Spleen (tissue), 13 donors: ENCODE data around the gene GPT2. TPM values are rescaled to one million over a fixed set of nuclear protein-coding genes. Genes with fewer than 3 reads are reported as not detected.

Experiments
- DNase-seq: peaks from one replicate; pipeline ENCODE4 v3.0.0-alpha.2; 2020
- H3K27ac ChIP-seq, 8 donors: fragments of 200-600 bp; sonication (generic) in 7 of 8; 1 replicate in 4 of 8; 2 replicates in 4 of 8; pipeline versions ENCODE4 v1.5.0 to v1.8.0; 2016 to 2021; ENCODE audit warnings: inconsistent platforms in 4 of 8, mild to moderate bottlenecking in 4 of 8, moderate library complexity in 1 of 8
- H3K27me3 ChIP-seq, 7 donors: fragments of 200-600 bp; sonication (generic) in 6 of 7; replicated peaks in 1 of 7; 1 replicate in 4 of 7; 2 replicates in 3 of 7; pipeline versions ENCODE4 v1.5.0 to v1.8.0; 2016 to 2021; ENCODE audit warnings: inconsistent platforms in 3 of 7, mild to moderate bottlenecking in 1 of 7
- H3K36me3 ChIP-seq, 6 donors: fragments of 200-600 bp; sonication (generic) in 5 of 6; 1 replicate in 4 of 6; 2 replicates in 2 of 6; pipeline versions ENCODE4 v1.5.0 to v1.8.0; 2016 to 2021; ENCODE audit warnings: inconsistent platforms in 2 of 6
- H3K4me1 ChIP-seq, 6 donors: fragments of 200-600 bp; sonication (generic) in 5 of 6; 1 replicate in 3 of 6; 2 replicates in 3 of 6; pipeline versions ENCODE4 v1.5.0 to v1.8.0; 2016 to 2021; ENCODE audit warnings: inconsistent platforms in 3 of 6
- H3K4me3 ChIP-seq, 8 donors: fragments of 200-600 bp; sonication (generic) in 7 of 8; 1 replicate in 4 of 8; 2 replicates in 4 of 8; pipeline versions ENCODE4 v1.5.0 to v1.8.0; 2016 to 2021; ENCODE audit warnings: inconsistent platforms in 4 of 8, mild to moderate bottlenecking in 4 of 8, moderate library complexity in 2 of 8
- H3K9me3 ChIP-seq, 8 donors: fragments of 200-600 bp; sonication (generic) in 7 of 8; 1 replicate in 4 of 8; 2 replicates in 4 of 8; pipeline versions ENCODE4 v1.5.0 to v1.8.0; 2016 to 2021; ENCODE audit warnings: inconsistent platforms in 4 of 8
- CTCF ChIP-seq, 11 experiments: fragments of 200-600 bp in 7 of 11; fragments of 450-650 bp in 4 of 11; sonication (generic) in 4 of 11; IDR thresholded peaks in 8 of 11; conservative IDR thresholded peaks in 3 of 11; 1 replicate in 7 of 11; 2 replicates in 4 of 11; pipeline versions ENCODE4 v1.4.0 to v1.8.0; 2016 to 2021; ENCODE audit warnings: antibody characterized with exemption in 11 of 11, inconsistent platforms in 4 of 11, mild to moderate bottlenecking in 1 of 11
- POLR2A ChIP-seq, 3 donors: fragments of 450-650 bp; IDR thresholded peaks; one replicate each; pipeline ENCODE4 v1.5.1; 2017; ENCODE audit warnings: antibody characterized with exemption in 3 of 3, mild to moderate bottlenecking in 1 of 3
- POLR2AphosphoS5 ChIP-seq, 3 donors: sonication (generic); formaldehyde crosslinking; IDR thresholded peaks; one replicate each; pipeline ENCODE4 v1.5.1; 2017; ENCODE audit warnings: antibody characterized with exemption in 3 of 3
- WGBS, 5 donors: extraction: QIAGEN DNeasy Blood & Tissue Kit in 3 of 5; methylation state at CpG; one replicate each; pipeline versions ENCODE4 v1.1.5 to v1.1.7; 2013 to 2018; 5-methylcytosine and 5-hydroxymethylcytosine counted together
- intact Hi-C: fragments of 100-400 bp; cut with DNase I; formaldehyde crosslinking; loops from one replicate; pipeline ENCODE4 v1.15.0; 2023; ENCODE audit warnings: low total_unique reads
- long read RNA-seq, 2 donors: transcript quantifications; one replicate each; lab custom pipeline, GENCODE V29; 2026
- polyA plus RNA-seq, 3 donors: library from polyadenylated mRNA; stranded (reverse); fragments of 200-250 nt; gene quantifications; one replicate each; pipeline ENCODE4 v1.2.1, GENCODE V29; 2013
- total RNA-seq, 7 donors: library from RNA; depleted of rRNA in 3 of 7; stranded (reverse); fragments of >200 nt in 3 of 7; fragmentation: NEBNext Ultra II Directional in 4 of 7; extraction: Animal tissue kit (Norgen Biotek cat#: 25700) in 4 of 7; gene quantifications; one replicate each; pipeline versions ENCODE4 v1.1.0 to v1.2.1, GENCODE V29; 2016 to 2021
- donor health status: healthy with polysubstance abuse.
- donor health status: DM: no; HTN: no; CAD: no; lungs with moderate emphysema.
- donor health status: DM: no; HTN: no; CAD: no.
- donor health status: Bipolar disorder and iron deficiency.
- donor health status: healthy.
- donor health status: DM: no; HTN: no; CAD: no.
- donor health status: DM: yes; HTN: yes; CAD: no.

GPT2 gene, protein sequence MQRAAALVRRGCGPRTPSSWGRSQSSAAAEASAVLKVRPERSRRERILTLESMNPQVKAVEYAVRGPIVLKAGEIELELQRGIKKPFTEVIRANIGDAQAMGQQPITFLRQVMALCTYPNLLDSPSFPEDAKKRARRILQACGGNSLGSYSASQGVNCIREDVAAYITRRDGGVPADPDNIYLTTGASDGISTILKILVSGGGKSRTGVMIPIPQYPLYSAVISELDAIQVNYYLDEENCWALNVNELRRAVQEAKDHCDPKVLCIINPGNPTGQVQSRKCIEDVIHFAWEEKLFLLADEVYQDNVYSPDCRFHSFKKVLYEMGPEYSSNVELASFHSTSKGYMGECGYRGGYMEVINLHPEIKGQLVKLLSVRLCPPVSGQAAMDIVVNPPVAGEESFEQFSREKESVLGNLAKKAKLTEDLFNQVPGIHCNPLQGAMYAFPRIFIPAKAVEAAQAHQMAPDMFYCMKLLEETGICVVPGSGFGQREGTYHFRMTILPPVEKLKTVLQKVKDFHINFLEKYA
- total RNA-seq = 1 to 10 TPM; 3.1 to 9.2 (median 4.9) TPM
- polyA plus RNA-seq = 1 to 10 TPM; 4.6 to 6.0 (median 6.0) TPM
- long read RNA-seq, donor 1 = 0 reads
- long read RNA-seq, donor 2, full-length matches to known transcripts = 3 of 3 reads
- long read RNA-seq, donor 2, partial matches to known transcripts = 0 of 3 reads
- long read RNA-seq, donor 2, other reads (novel, unspliced or antisense) = 0 of 3 reads

DNA sequence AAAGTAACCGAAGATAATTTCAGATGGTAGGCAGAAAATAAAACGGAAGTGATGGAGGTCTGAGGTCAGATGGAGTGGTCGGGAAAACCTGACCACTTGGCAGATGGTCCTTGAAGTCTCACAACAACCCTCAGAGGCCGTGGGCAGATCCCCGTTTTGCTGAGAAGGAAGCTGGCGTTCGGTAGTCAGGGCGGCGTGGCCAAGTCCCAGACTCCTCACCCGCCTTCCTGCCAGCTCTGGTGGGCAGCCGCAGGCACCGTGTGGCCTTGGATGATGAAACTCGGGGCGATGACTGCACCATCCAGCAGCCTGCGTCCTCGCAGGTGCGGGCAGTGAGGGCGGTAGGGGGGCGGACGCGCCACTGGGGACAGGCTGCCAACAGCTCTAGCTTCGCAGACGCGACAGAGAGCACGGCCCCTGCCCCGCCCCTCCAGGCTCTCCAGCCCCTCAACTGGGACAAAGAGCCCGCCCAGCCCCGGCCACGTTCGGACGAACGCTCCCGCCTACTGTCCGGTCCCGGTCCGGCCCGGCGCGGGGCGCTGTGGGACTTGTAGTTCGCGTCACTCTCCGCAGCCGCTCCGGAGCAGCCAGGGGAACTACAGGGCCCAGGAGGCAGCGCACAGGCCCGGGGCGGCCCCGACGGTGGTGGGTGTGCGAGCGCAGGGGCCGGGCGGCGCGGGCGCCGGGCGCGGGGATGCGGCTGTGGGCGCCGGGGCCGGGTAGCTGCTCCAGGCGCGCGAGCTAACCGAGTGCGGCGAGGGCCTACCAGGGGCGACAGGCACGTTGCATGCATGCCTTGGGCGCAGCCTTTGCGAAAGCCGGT lies at the start of gene GPT2:
GPT2 (plus strand) TSS at position 673 of the 823 bp plus-strand sequence. CDS start 354 bp downstream, outside the sequence.
- intact Hi-C loops = no loop called here
- Histone ChIP-seq H3K27me3 (peaks cover 0 to 19% (median 0%) of the 10 kb centered on the region in 7 donors), H3K36me3 (no peaks in the 10 kb centered on the region), H3K9me3 (no peaks in the 10 kb centered on the region), H3K27ac (peak within 1 kb of the TSS in 5 of 8 donors; percentile 54 to 77 (median 61)), H3K4me1 (peaks cover 8 to 24% (median 18%) of the 10 kb centered on the region in 6 donors), H3K4me3 (peak within 1 kb of the TSS; percentile 78 to 99 (median 95))
- TF ChIP-seq POLR2AphosphoS5 (IDR thresholded peaks at IDR 0.05) = peak; percentile 67 to 81 (median 77)
- no peak for TF ChIP-seq POLR2A (IDR thresholded peaks at IDR 0.05)
- TF ChIP-seq CTCF (IDR thresholded peaks at IDR 0.05 in 8 of 11, conservative IDR thresholded peaks at IDR 0.05 in 3 of 11) = peak in 6 of 11 experiments; percentile 31 to 46 (median 42)
- WGBS, 5 donors = 0 to 1% (median 0%) methylated on average over 19 to 75 of the region's 75 CpGs
- DNase-seq = peak; percentile 98

DNA sequence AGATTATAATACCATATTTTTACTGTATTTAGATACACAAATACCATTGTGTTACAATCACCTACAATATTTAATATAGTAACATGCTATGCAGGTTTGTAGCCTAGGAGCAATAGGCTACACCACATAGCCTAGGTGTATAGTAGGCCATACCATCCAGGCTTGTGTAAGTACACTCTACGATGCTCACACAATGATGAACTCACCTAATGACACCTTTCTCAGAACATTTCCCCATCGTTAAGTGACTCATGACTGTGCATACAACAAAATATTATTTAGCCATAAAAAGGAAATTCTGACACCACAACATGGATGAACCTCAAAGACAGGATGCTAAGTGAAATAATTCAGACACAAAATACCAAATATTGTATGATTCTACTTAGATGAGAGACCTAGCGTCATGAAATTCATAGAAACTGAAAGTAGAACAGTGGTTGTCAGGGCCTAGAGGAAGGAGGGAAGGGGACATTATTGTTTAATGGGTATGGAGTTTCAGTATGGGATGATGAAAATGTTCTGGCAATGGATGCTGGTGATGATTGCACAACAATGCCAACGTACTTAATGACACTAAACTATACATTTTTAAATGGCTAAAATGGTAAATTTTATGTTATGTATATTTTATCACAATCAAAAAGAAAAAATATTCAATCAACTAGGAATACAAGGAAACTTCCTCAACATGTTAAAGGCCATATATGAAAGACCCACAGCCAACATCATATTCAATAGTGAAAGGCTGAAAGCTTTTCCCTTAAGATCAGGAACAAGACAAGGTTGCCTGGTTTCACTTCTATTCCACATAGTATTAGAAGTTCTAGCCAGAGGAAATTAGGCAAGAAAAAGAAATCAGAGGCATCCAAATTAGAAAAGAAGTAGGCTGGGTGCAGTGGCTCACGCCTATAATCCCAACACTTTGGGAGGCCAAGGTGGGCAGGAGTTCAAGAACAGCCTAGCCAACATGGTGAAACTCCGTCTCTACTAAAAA lies 47.3 kb upstream of the GPT2 start:
- TF ChIP-seq CTCF (IDR thresholded peaks at IDR 0.05 in 8 of 11, conservative IDR thresholded peaks at IDR 0.05 in 3 of 11) (no peak), POLR2AphosphoS5 (IDR thresholded peaks at IDR 0.05) (no peak), POLR2A (IDR thresholded peaks at IDR 0.05) (no peak)
- H3K27me3 ChIP-seq = no peaks in the 10 kb centered on the region
- peak overlapping the region in 3 of 8 donors; percentile 14 to 54 (median 23) for H3K27ac ChIP-seq
- no peaks in the 10 kb centered on the region for H3K36me3 ChIP-seq
- peaks cover 0 to under 1% (median 0%) of the 10 kb centered on the region in 8 donors for H3K9me3 ChIP-seq
- H3K4me3 ChIP-seq = no peak overlapping the region
- intact Hi-C loops = no loop called here
- WGBS, 5 donors = 66 to 87% (median 78%) methylated on average over 6 of the region's 6 CpGs
- no peak for DNase-seq
- peaks cover 0 to 44% (median 12%) of the 10 kb centered on the region in 6 donors for H3K4me1 ChIP-seq

DNA sequence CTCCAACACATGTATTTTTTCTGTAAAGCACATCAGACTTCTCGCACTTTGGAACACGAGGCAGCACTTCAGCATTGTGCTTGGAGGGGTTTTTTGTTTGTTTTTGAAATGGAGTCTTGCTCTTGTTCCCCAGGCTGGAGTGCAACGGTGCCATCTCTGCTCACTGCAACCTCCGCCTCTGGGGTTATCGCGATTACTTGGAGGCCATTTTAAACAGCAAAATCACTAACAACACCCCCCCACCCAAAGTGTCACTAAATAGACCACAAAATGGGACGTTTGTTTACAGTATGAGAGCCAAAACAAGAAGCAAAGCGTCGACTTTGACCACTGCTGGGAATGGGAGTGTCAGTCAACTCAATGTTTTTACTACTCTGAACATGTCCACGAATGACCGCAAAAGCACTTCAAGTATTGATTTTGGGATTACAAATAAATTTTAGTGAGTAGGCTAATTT lies 44.1 kb upstream of the GPT2 start:
- TF ChIP-seq POLR2A (IDR thresholded peaks at IDR 0.05) (no peak), CTCF (IDR thresholded peaks at IDR 0.05 in 8 of 11, conservative IDR thresholded peaks at IDR 0.05 in 3 of 11) (no peak), POLR2AphosphoS5 (IDR thresholded peaks at IDR 0.05) (no peak)
- 77 to 86% (median 82%) methylated on average over 11 of the region's 11 CpGs for WGBS, 5 donors
- intact Hi-C loops = no loop called here
- peaks cover 0 to 10% (median 8%) of the 10 kb centered on the region in 8 donors for H3K9me3 ChIP-seq
- H3K4me1 ChIP-seq = peaks cover 0 to 27% (median 8%) of the 10 kb centered on the region in 6 donors
- H3K27me3 ChIP-seq = peaks cover 0 to 15% (median 7%) of the 10 kb centered on the region in 7 donors
- H3K36me3 ChIP-seq = no peaks in the 10 kb centered on the region
- H3K4me3 ChIP-seq = no peak overlapping the region
- H3K27ac ChIP-seq = no peak overlapping the region
- DNase-seq = no peak
